CD8-positive, alpha-beta memory T cell (primary cell): ENCODE data around the gene PDE6D. TPM values are rescaled to one million over a fixed set of nuclear protein-coding genes. Genes with fewer than 3 reads are reported as not detected.
A peak's percentile ranks its signal among the peaks of the same experiment; 100 is the strongest.
"Not testable (repeated sequence)": the region's sequence is repeated elsewhere in the genome, so short reads cannot be mapped to it uniquely, and the experiment has no call there.

Experiments
- CTCF ChIA-PET: fragments of 350-600 bp; sonication (Branson Sonifier 250); formaldehyde crosslinking; loops from one replicate; lab custom pipeline; 2021; ENCODE audit warnings: antibody characterized with exemption; lab: Charles Lee
- POLR2A ChIA-PET: fragments of 350-600 bp; sonication (Branson Sonifier 250); formaldehyde crosslinking; loops from one replicate; lab custom pipeline; 2021; ENCODE audit warnings: antibody characterized with exemption; lab: Charles Lee
- DNase-seq, 5 donors: peaks; one replicate each; pipeline versions ENCODE4 v3.0.0 to v3.0.0-alpha.2; 2020 to 2022; ENCODE audit warnings: mixed read lengths in 1 of 5
- H3K27ac ChIP-seq: one replicate; pipeline ENCODE4 v1.7.0; 2013; ENCODE audit warnings: low read depth, mild to moderate bottlenecking, low read length, moderate library complexity
- H3K27me3 ChIP-seq: 2 replicates; pipeline ENCODE4 v1.7.0; 2013; ENCODE audit warnings: low read length, mild to moderate bottlenecking; ENCODE audit not compliant: insufficient read depth, poor library complexity, severe bottlenecking
- H3K36me3 ChIP-seq: 2 replicates; pipeline ENCODE4 v1.7.0; 2013; ENCODE audit warnings: mild to moderate bottlenecking, low read length, moderate library complexity; ENCODE audit not compliant: insufficient read depth
- H3K4me1 ChIP-seq: 2 replicates; pipeline ENCODE4 v1.7.0; 2013; ENCODE audit warnings: mild to moderate bottlenecking, low read length, moderate library complexity; ENCODE audit not compliant: insufficient read depth
- H3K4me3 ChIP-seq: 2 replicates; pipeline ENCODE4 v1.7.0; 2013; ENCODE audit warnings: mild to moderate bottlenecking, low read length
- H3K9me3 ChIP-seq: 2 replicates; pipeline ENCODE4 v1.7.0; 2013; ENCODE audit warnings: mild to moderate bottlenecking, low read length
- H3K27ac Mint-ChIP-seq, 8 donors: one replicate each; pipeline ENCODE4 v1.8.0; 2020 to 2021; ENCODE audit warnings: mixed read lengths in 8 of 8, mild to moderate bottlenecking in 6 of 8, inconsistent platforms in 3 of 8, moderate library complexity in 3 of 8
- H3K27me3 Mint-ChIP-seq, 2 donors: one replicate each; pipeline ENCODE4 v1.8.0; 2020 to 2021; ENCODE audit warnings: mixed read lengths in 2 of 2, mild to moderate bottlenecking in 1 of 2, moderate library complexity in 1 of 2
- H3K36me3 Mint-ChIP-seq, 3 donors: one replicate each; pipeline ENCODE4 v1.8.0; 2020 to 2021; ENCODE audit warnings: mixed read lengths in 3 of 3, inconsistent platforms in 1 of 3, mild to moderate bottlenecking in 1 of 3
- H3K4me1 Mint-ChIP-seq, 3 donors: one replicate each; pipeline ENCODE4 v1.8.0; 2020 to 2021; ENCODE audit warnings: mixed read lengths in 3 of 3, inconsistent platforms in 1 of 3, mild to moderate bottlenecking in 1 of 3
- H3K4me3 Mint-ChIP-seq, 7 donors: one replicate each; pipeline ENCODE4 v1.8.0; 2020 to 2021; ENCODE audit warnings: mixed read lengths in 7 of 7, mild to moderate bottlenecking in 6 of 7, moderate library complexity in 4 of 7, inconsistent platforms in 2 of 7
- H3K9me3 Mint-ChIP-seq, 5 donors: one replicate each; pipeline ENCODE4 v1.8.0; 2020 to 2022; ENCODE audit warnings: mixed read lengths in 5 of 5, mild to moderate bottlenecking in 3 of 5, moderate library complexity in 2 of 5, inconsistent platforms in 1 of 5
- polyA plus RNA-seq: library from polyadenylated mRNA; unstranded; fragments of 300-500 nt; fragmentation: Illumina TruSeq; gene quantifications from one replicate; pipeline ENCODE4 v1.2.3, GENCODE V29; 2021
- total RNA-seq, 2 experiments: library from RNA; stranded (reverse); gene quantifications; one replicate each; pipeline ENCODE4 v1.2.3, GENCODE V29; 2021

Gene PDE6D
- total and polyA plus RNA-seq, 3 experiments from 2014 or later: 33.7 to 62.8 (median 35.5) TPM

DNA sequence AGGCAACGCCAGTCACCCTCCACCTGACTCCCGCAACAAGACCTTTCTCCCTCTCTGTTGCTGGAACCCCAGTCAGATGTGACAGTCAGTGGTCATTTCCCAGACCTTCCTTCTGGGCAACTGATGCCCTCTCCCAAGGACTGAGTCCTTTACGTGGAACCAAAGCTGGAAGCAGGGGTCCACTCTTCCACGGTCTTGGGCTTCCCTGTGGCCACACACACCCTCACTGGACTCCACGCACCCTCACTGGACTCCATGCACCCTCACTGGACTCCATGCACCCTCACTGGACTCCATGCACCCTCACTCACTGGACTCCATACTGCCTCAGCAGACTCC lies 65.6 kb downstream of the PDE6D start:
- peaks cover 31 to 39% (median 37%) of the 10 kb centered on the region in 3 donors for H3K4me1 Mint-ChIP-seq
- H3K27ac Mint-ChIP-seq: peak overlapping the region in 4 of 8 donors; percentile 45 to 99 (median 77)

DNA sequence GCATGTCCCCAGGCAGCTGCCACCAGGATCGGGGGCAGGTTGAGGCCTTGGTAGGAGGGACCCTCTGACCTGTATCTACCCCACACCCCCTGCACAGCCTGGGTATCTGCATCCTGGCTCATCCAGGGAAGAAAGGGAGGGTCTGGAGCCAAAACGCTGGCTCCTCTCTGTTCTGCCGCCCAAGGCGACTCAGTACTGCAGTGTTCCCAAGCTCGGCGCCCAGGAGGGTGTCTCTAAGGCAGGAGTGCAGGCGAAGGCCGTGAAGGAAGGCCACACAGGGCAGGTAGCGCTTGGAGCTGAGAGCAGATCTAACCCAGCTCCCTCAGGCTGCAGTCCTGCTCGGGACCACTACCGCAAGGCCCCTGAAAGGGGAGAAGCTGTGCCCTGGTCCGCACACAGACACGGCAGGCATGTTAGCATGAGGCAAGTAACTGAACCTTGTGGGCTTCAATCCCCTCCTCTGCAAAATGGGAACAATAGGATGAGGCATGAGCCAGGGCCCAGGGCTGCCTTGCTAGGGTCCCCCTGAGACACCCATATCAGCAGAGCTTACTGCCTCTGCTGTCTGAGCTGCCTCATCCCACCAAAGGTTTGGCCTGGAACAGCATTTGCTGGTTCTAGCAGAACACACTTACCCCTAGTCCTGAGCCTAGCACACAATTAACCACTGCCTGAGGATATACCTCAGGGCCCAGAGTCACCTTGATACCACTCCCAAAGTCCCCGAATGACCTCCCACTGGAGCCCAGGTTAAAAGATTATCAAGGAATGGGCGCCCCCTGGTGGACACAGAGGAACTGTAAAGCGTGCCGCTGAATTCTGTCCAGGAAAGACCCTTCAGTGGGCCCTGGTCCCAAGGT lies 66.2 kb downstream of the PDE6D start:
- Mint-ChIP-seq H3K4me3 (peak overlapping the region in 2 of 7 donors; percentile 2 to 46), H3K27me3 (peaks cover 0 to 24% of the 10 kb centered on the region in 2 donors), H3K36me3 (peaks cover 4 to 33% (median 11%) of the 10 kb centered on the region in 3 donors), H3K27ac (peak overlapping the region in 7 of 8 donors; percentile 45 to 99 (median 96)), H3K9me3 (peaks cover 0 to 2% (median 0%) of the 10 kb centered on the region in 5 donors), H3K4me1 (peaks cover 31 to 39% (median 37%) of the 10 kb centered on the region in 3 donors)
- Histone ChIP-seq H3K4me1 (peaks cover 39% of the 10 kb centered on the region), H3K27ac (no peak overlapping the region), H3K36me3 (peaks cover 15% of the 10 kb centered on the region), H3K27me3 (no peaks in the 10 kb centered on the region), H3K9me3 (no peaks in the 10 kb centered on the region), H3K4me3 (no peak overlapping the region)
- ChIA-PET POLR2A (interaction anchor here (0.5 to 3.7 kb wide), 9 partner anchors 8 to 1644 kb away, joined by 4 to 26 read pairs (median 6); no protein-coding TSS in a partner anchor), CTCF (interaction anchor here (0.6 to 8.4 kb wide), 29 partner anchors 10 to 234 kb away, joined by 3 to 357 read pairs (median 7); no protein-coding TSS in a partner anchor)
- peak; percentile 66 to 85 (median 75) for DNase-seq

More for the DNA sequence above, 65.6 kb downstream of the PDE6D start:
- ChIA-PET POLR2A (interaction anchor here (1.4 to 3.7 kb wide), 4 partner anchors 9 to 102 kb away, joined by 4 to 26 read pairs (median 9); no protein-coding TSS in a partner anchor), CTCF (interaction anchor here (0.6 to 8.4 kb wide), 17 partner anchors 9 to 234 kb away, joined by 3 to 357 read pairs (median 11); no protein-coding TSS in a partner anchor)
- no peaks in the 10 kb centered on the region for H3K9me3 ChIP-seq
- peaks cover 39% of the 10 kb centered on the region for H3K4me1 ChIP-seq
- H3K27me3 Mint-ChIP-seq: peaks cover 0 to 23% of the 10 kb centered on the region in 2 donors
- no peak overlapping the region for H3K4me3 ChIP-seq
- peaks cover 0 to 2% (median 0%) of the 10 kb centered on the region in 5 donors for H3K9me3 Mint-ChIP-seq
- H3K27ac ChIP-seq: no peak overlapping the region
- no peaks in the 10 kb centered on the region for H3K27me3 ChIP-seq
- H3K36me3 Mint-ChIP-seq: peaks cover 4 to 31% (median 11%) of the 10 kb centered on the region in 3 donors
- H3K36me3 ChIP-seq: peaks cover 15% of the 10 kb centered on the region
- peak overlapping the region in 1 of 7 donors; percentile 46 for H3K4me3 Mint-ChIP-seq
- DNase-seq: no peak

DNA sequence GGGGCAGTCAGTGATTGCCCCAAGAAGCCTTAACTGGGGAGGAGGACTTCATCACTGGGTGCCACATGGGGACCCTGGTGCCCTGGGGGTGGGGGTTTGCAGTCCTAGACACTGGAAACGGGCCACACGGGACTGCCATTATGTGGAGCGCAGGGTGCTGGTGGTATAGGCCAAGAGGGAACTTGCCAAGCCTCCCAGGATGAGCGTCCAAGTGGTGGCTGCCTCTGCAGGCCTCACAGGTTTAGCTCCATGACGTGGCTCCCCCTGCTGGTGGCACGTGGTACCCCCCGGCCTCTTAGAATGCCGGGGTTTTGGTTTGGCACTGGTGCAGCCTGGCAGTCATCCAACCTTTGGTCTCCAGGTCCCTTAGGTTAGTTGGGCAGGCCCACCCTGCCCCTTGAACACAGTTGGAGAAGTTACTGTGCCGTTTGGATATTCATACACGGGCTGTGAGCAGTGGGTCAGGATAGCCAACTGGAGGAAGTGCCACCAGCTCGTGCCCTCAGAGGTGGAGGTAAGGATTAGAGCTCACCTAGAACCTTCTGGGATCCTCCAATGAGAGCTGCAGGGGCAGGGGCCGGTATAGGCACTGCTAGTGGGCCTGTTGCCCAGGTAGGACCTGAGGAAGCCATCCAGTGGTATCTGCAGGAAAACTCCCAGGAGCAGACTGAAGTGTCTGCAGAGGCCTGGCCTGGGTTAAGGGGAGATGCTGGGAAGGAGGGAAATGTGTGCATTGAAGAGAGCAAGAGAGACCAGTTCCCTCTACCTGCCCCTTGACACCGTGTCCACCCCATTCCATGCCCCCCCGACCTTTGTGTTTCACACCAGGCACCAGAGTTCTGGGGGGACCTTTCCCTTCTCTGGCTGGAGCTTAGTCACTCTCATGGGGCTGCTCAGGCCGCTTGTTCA lies 67.1 kb downstream of the PDE6D start:
- POLR2A ChIA-PET: interaction anchor here (0.5 to 3.7 kb wide), 9 partner anchors 7 to 1643 kb away, joined by 4 to 26 read pairs (median 6); no protein-coding TSS in a partner anchor
- DNase-seq: peak; percentile 86 to 93 (median 87)
- Mint-ChIP-seq H3K4me3 (peak overlapping the region in 6 of 7 donors; percentile 51 to 90 (median 66)), H3K36me3 (peaks cover 4 to 38% (median 11%) of the 10 kb centered on the region in 3 donors), H3K27ac (peak overlapping the region; percentile 86 to 99 (median 96)), H3K9me3 (peaks cover 0 to 2% (median 0%) of the 10 kb centered on the region in 5 donors), H3K4me1 (peaks cover 31 to 39% (median 37%) of the 10 kb centered on the region in 3 donors), H3K27me3 (peaks cover 0 to 28% of the 10 kb centered on the region in 2 donors)
- CTCF ChIA-PET: interaction anchor here (0.6 to 8.4 kb wide), 27 partner anchors 10 to 233 kb away, joined by 3 to 357 read pairs (median 7); no protein-coding TSS in a partner anchor
- Histone ChIP-seq H3K27me3 (no peaks in the 10 kb centered on the region), H3K4me1 (peaks cover 39% of the 10 kb centered on the region), H3K27ac (peak overlapping the region; percentile 18), H3K36me3 (peaks cover 15% of the 10 kb centered on the region), H3K9me3 (no peaks in the 10 kb centered on the region), H3K4me3 (no peak overlapping the region)

DNA sequence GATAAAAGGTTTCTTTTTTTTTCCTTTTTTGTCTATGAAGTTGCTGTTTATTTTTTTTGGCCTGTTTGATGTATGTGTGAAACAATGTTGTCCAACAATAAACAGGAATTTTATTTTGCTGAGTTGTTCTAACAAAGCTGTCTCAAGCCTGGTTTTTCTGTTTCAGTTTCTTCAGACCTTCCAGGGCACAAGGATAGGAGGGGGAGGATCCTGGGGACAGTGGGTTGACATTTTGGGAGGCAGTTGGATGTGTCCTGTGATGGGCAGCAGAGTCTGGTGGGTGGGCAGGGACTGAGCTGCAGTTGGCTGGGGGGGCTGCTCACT lies 67.7 kb downstream of the PDE6D start:
- ChIA-PET CTCF (interaction anchor here (1.2 to 8.4 kb wide), 14 partner anchors 10 to 230 kb away, joined by 3 to 357 read pairs (median 18); no protein-coding TSS in a partner anchor), POLR2A (interaction anchor here (1.5 to 3.7 kb wide), 4 partner anchors 26 to 100 kb away, joined by 6 to 26 read pairs (median 11); no protein-coding TSS in a partner anchor)
- peak overlapping the region; percentile 86 to 99 (median 96) for H3K27ac Mint-ChIP-seq
- peaks cover 39% of the 10 kb centered on the region for H3K4me1 ChIP-seq
- not testable (repeated sequence) for H3K4me3 ChIP-seq, H3K27me3 ChIP-seq, DNase-seq, H3K9me3 ChIP-seq, H3K9me3 Mint-ChIP-seq
- peak overlapping the region; percentile 18 for H3K27ac ChIP-seq
- H3K4me1 Mint-ChIP-seq: peaks cover 32 to 39% (median 39%) of the 10 kb centered on the region in 3 donors
- H3K27me3 Mint-ChIP-seq: peaks cover 0 to 30% of the 10 kb centered on the region in 2 donors
- H3K36me3 Mint-ChIP-seq: peaks cover 4 to 41% (median 11%) of the 10 kb centered on the region in 3 donors
- peaks cover 15% of the 10 kb centered on the region for H3K36me3 ChIP-seq
- H3K4me3 Mint-ChIP-seq: peak overlapping the region in 6 of 7 donors; percentile 51 to 90 (median 66)

- CTCF ChIA-PET: interaction anchor here (0.9 to 8.4 kb wide), 8 partner anchors 9 to 101 kb away, joined by 3 to 357 read pairs (median 14); no protein-coding TSS in a partner anchor
Observed at GRCh38 chr2:231712451-231713021, 68.5 kb downstream of the PDE6D start.

GRCh38 chr2:231711677-231712450 lies 69.2 kb downstream of the PDE6D start:
- Mint-ChIP-seq H3K27me3 (peaks cover 0 to 29% of the 10 kb centered on the region in 2 donors), H3K4me1 (peaks cover 36 to 46% (median 39%) of the 10 kb centered on the region in 3 donors), H3K4me3 (peak overlapping the region; percentile 81 to 93 (median 90)), H3K27ac (peak overlapping the region; percentile 93 to 99 (median 98)), H3K36me3 (peaks cover 4 to 49% (median 11%) of the 10 kb centered on the region in 3 donors), H3K9me3 (peaks cover 0 to 4% (median 1%) of the 10 kb centered on the region in 5 donors)
- peaks cover 15% of the 10 kb centered on the region for H3K36me3 ChIP-seq
- H3K27me3 ChIP-seq: no peaks in the 10 kb centered on the region
- peak overlapping the region; percentile 67 for H3K27ac ChIP-seq
- no peaks in the 10 kb centered on the region for H3K9me3 ChIP-seq
- ChIA-PET POLR2A (interaction anchor here (0.7 to 2.2 kb wide), 3 partner anchors 37 to 903 kb away, joined by 3 to 12 read pairs (median 4); no protein-coding TSS in a partner anchor), CTCF (interaction anchor here (0.9 to 8.4 kb wide), 7 partner anchors 8 to 100 kb away, joined by 3 to 357 read pairs (median 23); no protein-coding TSS in a partner anchor)
- H3K4me3 ChIP-seq: peak overlapping the region; percentile 74
- DNase-seq: peak in 4 of 5 donors; percentile 11 to 62 (median 34)
- H3K4me1 ChIP-seq: peaks cover 39% of the 10 kb centered on the region

More at GRCh38 chr2:231712451-231713021, 68.5 kb downstream of the PDE6D start:
- peak overlapping the region; percentile 74 for H3K4me3 ChIP-seq
- DNase-seq: peak; percentile 32 to 65 (median 42)
- Mint-ChIP-seq H3K27me3 (peaks cover 0 to 29% of the 10 kb centered on the region in 2 donors), H3K27ac (peak overlapping the region; percentile 93 to 99 (median 98)), H3K4me3 (peak overlapping the region; percentile 81 to 93 (median 90)), H3K36me3 (peaks cover 4 to 43% (median 11%) of the 10 kb centered on the region in 3 donors), H3K4me1 (peaks cover 33 to 41% (median 39%) of the 10 kb centered on the region in 3 donors)
- peaks cover 39% of the 10 kb centered on the region for H3K4me1 ChIP-seq
- H3K9me3 Mint-ChIP-seq, H3K9me3 ChIP-seq, H3K27me3 ChIP-seq: not testable (repeated sequence)
- peak overlapping the region; percentile 67 for H3K27ac ChIP-seq
- POLR2A ChIA-PET: interaction anchor here (1.3 to 3.7 kb wide), 3 partner anchors 35 to 100 kb away, joined by 4 to 26 read pairs (median 12); no protein-coding TSS in a partner anchor
- peaks cover 15% of the 10 kb centered on the region for H3K36me3 ChIP-seq
